ENCODE data around the gene ZNF521. TPM values are rescaled to one million over a fixed set of nuclear protein-coding genes. Genes with fewer than 3 reads are reported as not detected.

Gene ZNF521
- total RNA-seq, 4 donors from 2014 or later = 4.7 to 15.4 (median 7.7) TPM

DNA sequence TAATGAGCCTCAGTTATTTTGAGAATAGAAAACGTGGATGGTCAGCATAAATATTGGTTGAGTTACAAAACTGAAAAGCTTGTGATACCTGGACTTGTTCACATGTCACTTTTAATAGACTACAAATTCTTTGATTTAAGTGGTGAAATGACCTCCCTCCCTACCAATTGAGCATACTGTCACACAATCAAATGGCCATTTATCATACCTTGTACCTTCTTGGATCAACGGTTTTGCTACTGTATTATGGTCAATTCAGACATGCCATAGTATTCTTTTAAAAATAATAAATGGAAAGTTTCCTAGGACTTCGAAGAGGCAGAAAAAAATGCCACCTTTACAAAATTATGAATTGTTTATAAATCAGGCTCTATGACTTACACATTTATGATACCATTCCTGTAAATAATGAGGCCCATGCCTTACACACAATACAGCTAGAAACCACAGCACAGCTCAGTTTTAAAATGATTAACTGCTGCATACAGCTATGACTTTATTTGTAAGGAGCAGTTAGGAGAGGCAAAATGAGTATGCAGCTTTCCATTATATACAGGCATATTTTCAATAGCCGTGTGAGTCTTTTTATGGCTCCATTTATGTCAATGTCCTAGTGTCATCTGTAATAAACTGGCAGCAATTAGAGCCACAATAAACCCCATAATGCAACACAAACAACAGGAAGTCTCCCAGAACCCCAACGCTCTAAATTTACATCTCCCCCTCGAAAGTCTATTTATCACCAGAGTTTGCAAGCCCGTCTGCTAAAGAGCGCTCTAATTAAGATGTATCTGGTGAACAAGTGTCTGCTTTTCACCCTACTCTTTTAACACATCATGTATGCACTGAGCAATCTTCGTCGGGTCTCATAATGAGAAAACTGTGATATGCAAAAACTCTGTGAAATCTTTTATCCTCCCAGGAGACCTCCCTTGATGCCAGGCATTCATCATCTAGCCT, 176.1 kb downstream of the ZNF521 start:
- no peak for DNase-seq (ENCODE audit: low spot score in 2 of 2)
- TF ChIP-seq, protein P1, sequence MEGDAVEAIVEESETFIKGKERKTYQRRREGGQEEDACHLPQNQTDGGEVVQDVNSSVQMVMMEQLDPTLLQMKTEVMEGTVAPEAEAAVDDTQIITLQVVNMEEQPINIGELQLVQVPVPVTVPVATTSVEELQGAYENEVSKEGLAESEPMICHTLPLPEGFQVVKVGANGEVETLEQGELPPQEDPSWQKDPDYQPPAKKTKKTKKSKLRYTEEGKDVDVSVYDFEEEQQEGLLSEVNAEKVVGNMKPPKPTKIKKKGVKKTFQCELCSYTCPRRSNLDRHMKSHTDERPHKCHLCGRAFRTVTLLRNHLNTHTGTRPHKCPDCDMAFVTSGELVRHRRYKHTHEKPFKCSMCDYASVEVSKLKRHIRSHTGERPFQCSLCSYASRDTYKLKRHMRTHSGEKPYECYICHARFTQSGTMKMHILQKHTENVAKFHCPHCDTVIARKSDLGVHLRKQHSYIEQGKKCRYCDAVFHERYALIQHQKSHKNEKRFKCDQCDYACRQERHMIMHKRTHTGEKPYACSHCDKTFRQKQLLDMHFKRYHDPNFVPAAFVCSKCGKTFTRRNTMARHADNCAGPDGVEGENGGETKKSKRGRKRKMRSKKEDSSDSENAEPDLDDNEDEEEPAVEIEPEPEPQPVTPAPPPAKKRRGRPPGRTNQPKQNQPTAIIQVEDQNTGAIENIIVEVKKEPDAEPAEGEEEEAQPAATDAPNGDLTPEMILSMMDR (IDR thresholded peaks at IDR 0.05) = no peak
- no peak for TF ChIP-seq POLR2A (IDR thresholded peaks at IDR 0.05)
- H3K4me3 ChIP-seq (ENCODE audit: low read depth, poor library complexity, severe bottlenecking) = no peak overlapping the region
- 82 to 85% methylated on average over 10 of the region's 10 CpGs for WGBS, 2 donors
- intact Hi-C loops (cut with DNase I; ENCODE audit: low total_unique reads) = no loop called here

DNA sequence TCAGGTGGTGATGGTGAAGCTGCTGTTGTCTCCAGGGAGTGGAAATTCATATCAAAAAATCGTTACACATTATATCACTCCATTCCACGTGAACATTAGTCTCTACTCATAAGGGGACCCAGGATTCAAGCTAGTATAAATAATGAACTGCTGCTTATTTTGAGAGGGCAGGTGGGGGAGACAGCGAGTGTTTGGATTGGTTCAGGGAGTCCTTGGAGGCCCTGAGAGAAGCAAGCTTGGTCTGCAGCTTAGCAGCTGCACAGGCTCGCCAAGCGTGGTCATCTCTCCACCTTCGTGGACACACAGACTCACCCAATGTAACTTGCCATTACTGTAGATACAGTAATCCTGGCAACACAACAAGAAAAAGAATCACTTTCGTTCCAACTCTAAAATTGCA, 177.6 kb downstream of the ZNF521 start:
- WGBS, 2 donors = 92 to 93% methylated on average over 7 of the region's 7 CpGs
- TF ChIP-seq, protein P1 (IDR thresholded peaks at IDR 0.05) = no peak
- no peak for TF ChIP-seq POLR2A (IDR thresholded peaks at IDR 0.05)
- intact Hi-C loops (cut with DNase I; ENCODE audit: low total_unique reads) = no loop called here
- H3K4me3 ChIP-seq (ENCODE audit: low read depth, poor library complexity, severe bottlenecking) = no peak overlapping the region
- DNase-seq (ENCODE audit: low spot score in 2 of 2) = no peak

DNA sequence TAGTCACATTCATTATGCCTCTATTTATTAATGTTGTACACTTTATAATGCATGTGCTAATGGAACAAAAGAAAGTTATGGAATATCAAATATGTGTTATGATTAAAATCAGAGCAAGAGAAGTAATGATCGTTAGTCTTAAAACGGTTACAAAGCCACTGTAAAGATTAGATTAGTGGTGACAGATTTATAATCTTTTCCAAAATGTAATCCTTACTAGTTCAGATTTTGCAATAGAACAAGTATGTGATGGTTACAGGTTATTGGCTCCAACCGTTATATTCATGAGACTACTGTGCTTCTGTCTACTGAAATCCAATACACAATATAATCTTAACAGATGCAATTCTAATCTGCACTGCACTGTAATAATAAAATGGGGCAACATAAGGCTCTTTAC, 180.6 kb downstream of the ZNF521 start:
- TF ChIP-seq, protein P1 (IDR thresholded peaks at IDR 0.05) = no peak
- TF ChIP-seq POLR2A (IDR thresholded peaks at IDR 0.05) = no peak
- 33 to 37% methylated on average over 3 of the region's 3 CpGs for WGBS, 2 donors
- intact Hi-C loops (cut with DNase I; ENCODE audit: low total_unique reads) = no loop called here
- DNase-seq (ENCODE audit: low spot score in 2 of 2) = no peak
- no peak overlapping the region for H3K4me3 ChIP-seq (ENCODE audit: low read depth, poor library complexity, severe bottlenecking)

DNA sequence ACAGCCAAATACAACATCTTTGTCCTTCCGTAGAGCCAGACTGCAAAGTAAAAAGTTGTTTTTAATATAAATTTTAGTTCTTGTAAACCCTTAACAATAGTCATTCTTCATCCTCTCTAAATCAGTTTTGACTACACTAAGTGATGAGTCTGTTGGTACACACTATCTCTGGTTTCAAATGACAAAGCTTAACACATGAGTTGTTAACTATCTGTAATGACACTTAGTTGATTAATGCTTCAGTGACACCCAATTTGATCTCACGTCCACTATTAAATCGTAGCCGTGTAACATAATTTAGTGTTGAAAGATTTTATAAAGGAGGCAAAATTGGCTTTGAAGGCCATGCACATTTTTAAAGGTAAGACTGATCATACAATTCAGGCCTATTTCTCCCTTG, 181.6 kb downstream of the ZNF521 start:
- no peak for DNase-seq (ENCODE audit: low spot score in 2 of 2)
- TF ChIP-seq, protein P1 (IDR thresholded peaks at IDR 0.05) = no peak
- no peak for TF ChIP-seq POLR2A (IDR thresholded peaks at IDR 0.05)
- 90 to 94% methylated on average over 4 of the region's 4 CpGs for WGBS, 2 donors
- intact Hi-C loops (cut with DNase I; ENCODE audit: low total_unique reads) = no loop called here
- H3K4me3 ChIP-seq (ENCODE audit: low read depth, poor library complexity, severe bottlenecking) = no peak overlapping the region

DNA sequence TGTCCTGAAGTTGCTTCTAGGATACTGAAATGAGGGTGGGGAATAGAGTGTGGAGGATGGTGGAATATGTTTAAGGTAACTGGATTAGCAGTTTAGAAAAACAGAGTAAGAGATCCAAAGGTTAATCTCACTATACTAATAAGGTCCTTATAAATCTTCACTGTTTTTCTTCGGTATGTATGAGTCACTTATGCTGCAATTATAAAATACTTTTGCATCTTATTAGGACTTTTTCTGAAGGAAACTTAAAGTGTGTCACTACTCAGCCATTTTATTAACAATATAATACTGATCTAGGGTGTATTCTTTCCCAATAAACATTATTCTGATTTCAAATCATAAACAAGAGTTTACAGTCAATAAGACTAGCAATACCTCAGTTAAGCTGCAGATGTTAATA, 182.3 kb downstream of the ZNF521 start:
- TF ChIP-seq, protein P1 (IDR thresholded peaks at IDR 0.05) = no peak
- no peak for TF ChIP-seq POLR2A (IDR thresholded peaks at IDR 0.05)
- intact Hi-C loops (cut with DNase I; ENCODE audit: low total_unique reads) = no loop called here
- 59 to 72% methylated on average over 1 of the region's 1 CpG for WGBS, 2 donors
- DNase-seq (ENCODE audit: low spot score in 2 of 2) = no peak
- no peak overlapping the region for H3K4me3 ChIP-seq (ENCODE audit: low read depth, poor library complexity, severe bottlenecking)
